Loucy (cell line): ENCODE data around the gene TACO1.

Experiments used
- CTCF ChIP-seq: fragments of 200-600 bp; sonication (generic); conservative IDR thresholded peaks from 2 replicates; pipeline ENCODE4 v1.5.1; 2014; ENCODE audit warnings: mild to moderate bottlenecking, antibody characterized with exemption, low read length
- EZH2phosphoT487 ChIP-seq: fragments of 200-600 bp; IDR thresholded peaks from 2 replicates; pipeline ENCODE4 v1.6.1; 2018; ENCODE audit warnings: antibody characterized with exemption, mild to moderate bottlenecking, moderate library complexity, borderline replicate concordance

- TF ChIP-seq CTCF: no peak
- TF ChIP-seq EZH2phosphoT487: no peak
Observed at GRCh38 chr17:63578027-63578768, 22.5 kb upstream of the TACO1 start.
